Measurements from ENCODE around the gene MVB12A.

GRCh38 chr19:17394891-17395415 lies 24.9 kb upstream of the MVB12A start:
- TF ChIP-seq CTCF (IDR thresholded peaks at IDR 0.05): peak; percentile 36 to 74 (median 49)
- TF ChIP-seq POLR2AphosphoS5 (IDR thresholded peaks at IDR 0.05): no peak
